Esophagus squamous epithelium (tissue), 5 donors: Measurements from ENCODE around the gene ADRM1. TPM values are rescaled to one million over a fixed set of nuclear protein-coding genes. Genes with fewer than 3 reads are reported as not detected.

Experiments
- DNase-seq: peaks from one replicate; lab custom pipeline; 2025; lab: John Stamatoyannopoulos, UW
- H3K27ac ChIP-seq, 4 donors: fragments of 200-600 bp; sonication (generic); one replicate each; pipeline ENCODE4 v1.5.1; 2016 to 2019; ENCODE audit warnings: mild to moderate bottlenecking in 1 of 4
- H3K27me3 ChIP-seq, 4 donors: fragments of 200-600 bp; sonication (generic); 1 replicate in 3 of 4; 2 replicates in 1 of 4; pipeline versions ENCODE4 v1.5.1 to v1.6.0; 2017 to 2021; ENCODE audit warnings: antibody characterized with exemption in 1 of 4
- H3K36me3 ChIP-seq, 3 donors: fragments of 200-600 bp; sonication (generic); one replicate each; pipeline ENCODE4 v1.5.1; 2016 to 2019
- H3K4me1 ChIP-seq, 3 donors: fragments of 200-600 bp; sonication (generic); one replicate each; pipeline ENCODE4 v1.5.1; 2017 to 2019
- H3K4me3 ChIP-seq, 4 donors: fragments of 200-600 bp; sonication (generic); 1 replicate in 3 of 4; 2 replicates in 1 of 4; pipeline ENCODE4 v1.5.1; 2016 to 2019; ENCODE audit warnings: mild to moderate bottlenecking in 2 of 4, moderate library complexity in 1 of 4
- H3K9me3 ChIP-seq, 3 donors: fragments of 200-600 bp; sonication (generic); one replicate each; pipeline ENCODE4 v1.5.1; 2016 to 2019
- CTCF ChIP-seq, 6 experiments: fragments of 450-650 bp in 4 of 6; fragments of 200-600 bp in 2 of 6; sonication (generic) in 2 of 6; IDR thresholded peaks; one replicate each; pipeline ENCODE4 v1.5.1; 2016 to 2019; ENCODE audit warnings: antibody characterized with exemption in 6 of 6, mild to moderate bottlenecking in 4 of 6, moderate library complexity in 4 of 6
- POLR2A ChIP-seq, 4 donors: fragments of 450-650 bp; IDR thresholded peaks; one replicate each; pipeline ENCODE4 v1.6.1; 2017; ENCODE audit warnings: antibody characterized with exemption in 4 of 4, mild to moderate bottlenecking in 4 of 4, moderate library complexity in 3 of 4
- WGBS, 2 donors: methylation state at CpG; one replicate each; pipeline ENCODE4 v1.1.5; 2018; 5-methylcytosine and 5-hydroxymethylcytosine counted together
- intact Hi-C: fragments of 100-400 bp; cut with DNase I; formaldehyde crosslinking; loops from one replicate; pipeline ENCODE4 v1.15.0; 2022
- total RNA-seq, 4 donors: library from RNA; depleted of rRNA; stranded (reverse); fragments of >200 nt; gene quantifications; one replicate each; pipeline ENCODE4 v1.1.0, GENCODE V29; 2016
- donor health status: DM: yes; HTN: yes; CAD: no.

The ADRM1 gene
- total RNA-seq, 4 donors from 2014 or later, result 126 to 173 (median 133) TPM

GRCh38 chr20:62300319-62300718 is 2.5 kb upstream of the ADRM1 start:
- H3K4me3 ChIP-seq, result no peak overlapping the region
- no peaks in the 10 kb centered on the region for H3K9me3 ChIP-seq
- no peaks in the 10 kb centered on the region for H3K27me3 ChIP-seq
- intact Hi-C loops, result loop anchor here (5.0 kb wide), 1 partner anchor 82 kb away; no protein-coding TSS in a partner anchor
- H3K27ac ChIP-seq, result no peak overlapping the region
- 54 to 65% methylated on average over 4 to 10 of the region's 11 CpGs for WGBS, 2 donors
- H3K4me1 ChIP-seq, result peaks cover 16 to 44% (median 22%) of the 10 kb centered on the region in 3 donors
- H3K36me3 ChIP-seq, result peaks cover 5 to 48% (median 7%) of the 10 kb centered on the region in 3 donors
- no peak for DNase-seq
- TF ChIP-seq CTCF (IDR thresholded peaks at IDR 0.05), result no peak
- no peak for TF ChIP-seq POLR2A (IDR thresholded peaks at IDR 0.05)

- 76 to 83% methylated on average over 11 of the region's 11 CpGs for WGBS, 2 donors
- no peaks in the 10 kb centered on the region for H3K27me3 ChIP-seq
- no peak for DNase-seq
- H3K27ac ChIP-seq, result peak overlapping the region in 2 of 4 donors; percentile 99 to 100
- H3K4me3 ChIP-seq, result no peak overlapping the region
- no peaks in the 10 kb centered on the region for H3K9me3 ChIP-seq
- H3K36me3 ChIP-seq, result peaks cover 7 to 48% (median 15%) of the 10 kb centered on the region in 3 donors
- intact Hi-C loops, result loop anchor here (5.0 kb wide), 1 partner anchor 81 kb away; no protein-coding TSS in a partner anchor
- TF ChIP-seq POLR2A (IDR thresholded peaks at IDR 0.05), result no peak
- peaks cover 25 to 52% (median 31%) of the 10 kb centered on the region in 3 donors for H3K4me1 ChIP-seq
Observed at GRCh38 chr20:62301111-62301668, 1.6 kb upstream of the ADRM1 start.

GRCh38 chr20:62301773-62302340 is 940 bp upstream of the ADRM1 start:
- 2 to 5% methylated on average over 11 to 20 of the region's 24 CpGs for WGBS, 2 donors
- DNase-seq, result peak; percentile 65
- Histone ChIP-seq H3K4me1 (peaks cover 31 to 56% (median 32%) of the 10 kb centered on the region in 3 donors), H3K9me3 (no peaks in the 10 kb centered on the region), H3K27me3 (no peaks in the 10 kb centered on the region), H3K27ac (peak overlapping the region; percentile 98 to 100 (median 99)), H3K36me3 (peaks cover 14 to 48% (median 15%) of the 10 kb centered on the region in 3 donors), H3K4me3 (peak overlapping the region; percentile 83 to 100 (median 92))
- TF ChIP-seq POLR2A (IDR thresholded peaks at IDR 0.05), result peak in 2 of 4 donors; percentile 30 to 37
- TF ChIP-seq CTCF (IDR thresholded peaks at IDR 0.05), result peak; percentile 65 to 96 (median 88)
- intact Hi-C loops, result loop anchor here (5.0 kb wide), 1 partner anchor 80 kb away; no protein-coding TSS in a partner anchor

GRCh38 chr20:62303062-62303339 is 204 bp downstream of the ADRM1 start:
- H3K36me3 ChIP-seq, result peaks cover 21 to 48% (median 22%) of the 10 kb centered on the region in 3 donors
- intact Hi-C loops, result loop anchor here (5.0 kb wide), 1 partner anchor 79 kb away; no protein-coding TSS in a partner anchor
- DNase-seq, result no peak
- WGBS, 2 donors, result no CpG with 5 or more reads among the region's 39 CpGs
- peaks cover 31 to 60% (median 43%) of the 10 kb centered on the region in 3 donors for H3K4me1 ChIP-seq
- H3K4me3 ChIP-seq, result peak overlapping the region; percentile 83 to 100 (median 92)
- TF ChIP-seq POLR2A (IDR thresholded peaks at IDR 0.05), result no peak
- TF ChIP-seq CTCF (IDR thresholded peaks at IDR 0.05), result no peak
- peak overlapping the region; percentile 87 to 99 (median 98) for H3K27ac ChIP-seq
- H3K27me3 ChIP-seq, result no peaks in the 10 kb centered on the region
- H3K9me3 ChIP-seq, result no peaks in the 10 kb centered on the region

- Histone ChIP-seq H3K9me3 (no peaks in the 10 kb centered on the region), H3K4me3 (peak overlapping the region; percentile 83 to 100 (median 92)), H3K27me3 (no peaks in the 10 kb centered on the region), H3K4me1 (peaks cover 31 to 66% (median 46%) of the 10 kb centered on the region in 3 donors), H3K36me3 (peaks cover 26 to 48% (median 28%) of the 10 kb centered on the region in 3 donors), H3K27ac (peak overlapping the region; percentile 87 to 99 (median 98))
- WGBS, 2 donors, result 3 to 7% methylated on average over 15 of the region's 66 CpGs
- DNase-seq, result no peak
- no peak for TF ChIP-seq CTCF (IDR thresholded peaks at IDR 0.05)
- no peak for TF ChIP-seq POLR2A (IDR thresholded peaks at IDR 0.05)
- intact Hi-C loops, result loop anchor here (5.0 kb wide), 1 partner anchor 79 kb away; no protein-coding TSS in a partner anchor
Observed at GRCh38 chr20:62303340-62304226, 786 bp downstream of the ADRM1 start.
